IMR-90 (cell line): Measurements from ENCODE around the gene ZNF318. TPM values are rescaled to one million over a fixed set of nuclear protein-coding genes. Genes with fewer than 3 reads are reported as not detected.

Experiments
- ATAC-seq: fragments of 200-7000 bp; cut with Tn5 transposase; 2 replicates; pipeline ENCODE4 v1.9.1; 2020; ENCODE audit warnings: low read depth, mild to moderate bottlenecking, moderate library complexity
- BruUV-seq: library from RNA; stranded (reverse); fragments of 400-500 nt; replicated peaks from 2 replicates; lab custom pipeline; 2021; lab: Mats Ljungman, UMichigan
- CTCF ChIA-PET: fragments of 300-600 bp; formaldehyde crosslinking; extraction: SDS; loops from one replicate; lab custom pipeline; 2021; ENCODE audit warnings: antibody characterized with exemption; lab: Yijun Ruan, JAX
- POLR2A ChIA-PET: fragments of 300-600 bp; sonication (Branson Sonifier 250); formaldehyde crosslinking; loops from one replicate; lab custom pipeline; 2022; ENCODE audit warnings: antibody characterized with exemption; ENCODE audit not compliant: unreplicated experiment; lab: Charles Lee
- DNase-seq: peaks from one replicate; pipeline ENCODE4 v3.0.0; 2013
- H2AFZ ChIP-seq: replicated peaks from 2 replicates; pipeline ENCODE3; 2013; ENCODE audit warnings: low read length, mild to moderate bottlenecking; ENCODE audit not compliant: poor library complexity
- H2AK5ac ChIP-seq: 2 replicates; pipeline ENCODE4 v1.6.1; 2013; ENCODE audit warnings: low read depth, low read length, inconsistent platforms
- H2AK9ac ChIP-seq: replicated peaks from 2 replicates; pipeline ENCODE3; 2013; ENCODE audit warnings: mild to moderate bottlenecking, low read depth, low read length, moderate library complexity; ENCODE audit not compliant: poor library complexity
- H2BK120ac ChIP-seq: 2 replicates; pipeline ENCODE4 v1.6.1; 2013; ENCODE audit warnings: low read depth, low read length, inconsistent platforms
- H2BK15ac ChIP-seq: 3 replicates; pipeline ENCODE4 v1.6.1; 2013; ENCODE audit warnings: low read depth, low read length, inconsistent platforms
- H2BK20ac ChIP-seq: 2 replicates; pipeline ENCODE4 v1.6.1; 2013; ENCODE audit warnings: low read depth, mild to moderate bottlenecking, inconsistent platforms, low read length, moderate library complexity
- H2BK5ac ChIP-seq: 2 replicates; pipeline ENCODE4 v1.6.1; 2013; ENCODE audit warnings: mild to moderate bottlenecking, low read depth, low read length, inconsistent platforms; ENCODE audit not compliant: poor library complexity, severe bottlenecking
- H3K14ac ChIP-seq: replicated peaks from 2 replicates; pipeline ENCODE4 v1.6.1; 2013; ENCODE audit warnings: low read depth, low read length, inconsistent platforms
- H3K18ac ChIP-seq: 2 replicates; pipeline ENCODE4 v1.6.1; 2013; ENCODE audit warnings: low read depth, low read length, control low read depth
- H3K23ac ChIP-seq: 2 replicates; pipeline ENCODE4 v1.6.1; 2013; ENCODE audit warnings: low read depth, low read length, inconsistent platforms
- H3K27ac ChIP-seq: 2 replicates; pipeline ENCODE4 v1.5.1; 2013; ENCODE audit warnings: mild to moderate bottlenecking, control low read depth, low read length; ENCODE audit not compliant: insufficient read depth
- H3K27me3 ChIP-seq: 2 replicates; pipeline ENCODE4 v1.6.1; 2013; ENCODE audit warnings: low read length; ENCODE audit not compliant: control insufficient read depth, insufficient read depth
- H3K36me3 ChIP-seq: 2 replicates; pipeline ENCODE4 v1.6.1; 2013; ENCODE audit warnings: low read length, mixed read lengths; ENCODE audit not compliant: control insufficient read depth, insufficient read depth
- H3K4ac ChIP-seq: 2 replicates; pipeline ENCODE4 v1.6.1; 2013; ENCODE audit warnings: low read depth, low read length, inconsistent platforms
- H3K4me1 ChIP-seq: 2 replicates; pipeline ENCODE4 v1.6.1; 2013; ENCODE audit warnings: low read length, mixed read lengths; ENCODE audit not compliant: control insufficient read depth, insufficient read depth
- H3K4me2 ChIP-seq: 2 replicates; pipeline ENCODE4 v1.6.1; 2013; ENCODE audit warnings: low read depth, mild to moderate bottlenecking, control low read depth, low read length, moderate library complexity
- H3K4me3 ChIP-seq: 2 replicates; pipeline ENCODE4 v1.5.1; 2013; ENCODE audit warnings: low read depth, mild to moderate bottlenecking, control low read depth, low read length, moderate library complexity; ENCODE audit not compliant: insufficient read depth
- H3K56ac ChIP-seq: 2 replicates; pipeline ENCODE4 v1.6.1; 2013; ENCODE audit warnings: low read length, inconsistent platforms; ENCODE audit not compliant: insufficient read depth; ENCODE audit errors: extremely low read depth
- H3K79me1 ChIP-seq, 2 experiments: 2 replicates each; pipeline ENCODE4 v1.6.1; 2013; ENCODE audit warnings: low read length in 2 of 2, inconsistent platforms in 1 of 2, low read depth in 1 of 2
- H3K9ac ChIP-seq: 2 replicates; pipeline ENCODE4 v1.6.1; 2013; ENCODE audit warnings: low read depth, low read length, control low read depth
- H3K9me1 ChIP-seq: 2 replicates; pipeline ENCODE4 v1.6.1; 2013; ENCODE audit warnings: low read length, inconsistent platforms; ENCODE audit not compliant: insufficient read depth
- H3K9me3 ChIP-seq: 2 replicates; pipeline ENCODE4 v1.6.1; 2013; ENCODE audit warnings: low read length; ENCODE audit not compliant: control insufficient read depth, insufficient read depth
- H4K20me1 ChIP-seq: 2 replicates; pipeline ENCODE4 v1.6.1; 2013; ENCODE audit warnings: low read length, inconsistent platforms; ENCODE audit not compliant: insufficient read depth
- H4K5ac ChIP-seq: 2 replicates; pipeline ENCODE4 v1.6.1; 2013; ENCODE audit warnings: mild to moderate bottlenecking, low read depth, low read length, control low read depth
- H4K8ac ChIP-seq, 2 experiments: 2 replicates each; pipeline ENCODE4 v1.6.1; 2013; ENCODE audit warnings: low read depth in 2 of 2, low read length in 2 of 2, control low read depth in 1 of 2, inconsistent platforms in 1 of 2
- H4K91ac ChIP-seq: 2 replicates; pipeline ENCODE4 v1.6.1; 2013; ENCODE audit warnings: low read depth, low read length, inconsistent platforms; ENCODE audit not compliant: insufficient read depth
- CEBPB ChIP-seq: IDR thresholded peaks from 2 replicates; pipeline ENCODE4 v1.6.1; 2012; ENCODE audit warnings: low read depth, low read length, improper control_type of control experiment
- CHD1 ChIP-seq: IDR thresholded peaks from 2 replicates; pipeline ENCODE4 v1.6.1; 2012; ENCODE audit warnings: low read depth, low read length, improper control_type of control experiment
- CTCF ChIP-seq: conservative IDR thresholded peaks from 2 replicates; pipeline ENCODE4 v1.5.1; 2012; ENCODE audit warnings: mild to moderate bottlenecking, low read depth, low read length, improper control_type of control experiment
- FOS ChIP-seq: fragments of 150-350 bp; IDR thresholded peaks from 2 replicates; pipeline ENCODE4 v1.6.1; 2016; ENCODE audit warnings: low read depth, low read length
- MAZ ChIP-seq: IDR thresholded peaks from 2 replicates; pipeline ENCODE4 v1.6.1; 2012; ENCODE audit warnings: low read depth, mild to moderate bottlenecking, low read length, improper control_type of control experiment, moderate library complexity, borderline replicate concordance
- MXI1 ChIP-seq: IDR thresholded peaks from 2 replicates; pipeline ENCODE4 v1.6.1; 2012; ENCODE audit warnings: low read depth, mild to moderate bottlenecking, low read length, moderate library complexity, borderline replicate concordance
- NFE2L2 ChIP-seq: fragments of 150-350 bp; IDR thresholded peaks from 2 replicates; pipeline ENCODE4 v1.6.1; 2016; ENCODE audit warnings: low read depth, mild to moderate bottlenecking, low read length
- POLR2A ChIP-seq: IDR thresholded peaks from 2 replicates; pipeline ENCODE4 v1.6.1; 2012; ENCODE audit warnings: mild to moderate bottlenecking, low read depth, low read length
- RAD21 ChIP-seq: IDR thresholded peaks from 2 replicates; pipeline ENCODE4 v1.6.1; 2012; ENCODE audit warnings: low read length, improper control_type of control experiment
- RCOR1 ChIP-seq: IDR thresholded peaks from 2 replicates; pipeline ENCODE4 v1.6.1; 2012; ENCODE audit warnings: mild to moderate bottlenecking, low read length, improper control_type of control experiment; ENCODE audit not compliant: insufficient replicate concordance
- SMC3 ChIP-seq: fragments of 150-350 bp; IDR thresholded peaks from 2 replicates; pipeline ENCODE4 v1.6.1; 2016; ENCODE audit warnings: low read depth, mild to moderate bottlenecking, antibody characterized with exemption, low read length, moderate library complexity
- WGBS, 2 experiments: methylation state at CpG; one replicate each; pipeline versions ENCODE4 v1.1.5 to v1.1.7; 2013; ENCODE audit warnings: missing lambda C conversion rate in 2 of 2; ENCODE audit not compliant: insufficient read length in 1 of 2; ENCODE audit errors: extremely low coverage in 2 of 2; 5-methylcytosine and 5-hydroxymethylcytosine counted together
- dilution Hi-C: fragments of 300-500 bp; cut with HindIII; formaldehyde crosslinking; loops from one replicate; pipeline ENCODE4 v1.14.3; 2018; ENCODE audit warnings: low sequenced_read_pairs; ENCODE audit not compliant: unreplicated experiment
- in situ Hi-C: fragments of 300-500 bp; cut with MboI; formaldehyde crosslinking; loops from 3 replicates; pipeline ENCODE4 v1.14.3; 2019; ENCODE audit warnings: low sequenced_read_pairs, inconsistent platforms, mixed read lengths
- intact Hi-C: fragments of 100-400 bp; cut with micrococcal nuclease; formaldehyde crosslinking; loops from 2 replicates; pipeline ENCODE4 v1.10.0; 2022
- polyA plus RNA-seq, 3 experiments: library from polyadenylated mRNA; depleted of rRNA; stranded (reverse); fragments of >200 nt; gene quantifications; 2 replicates each; pipeline ENCODE4 v1.2.3, GENCODE V29; 2012; ENCODE audit warnings: low replicate concordance in 1 of 3
- total RNA-seq: library from RNA; depleted of rRNA; stranded (reverse); fragments of >200 nt; gene quantifications from 2 replicates; pipeline ENCODE4 v1.2.3, GENCODE V29; 2012
- TF ChIP-seq, protein P1 (sequence below): fragments of 150-350 bp; IDR thresholded peaks from 2 replicates; pipeline ENCODE4 v1.6.1; 2017; ENCODE audit warnings: mild to moderate bottlenecking, antibody characterized with exemption, low read length, low read depth
- TF ChIP-seq, protein P2 (sequence below): fragments of 150-350 bp; IDR thresholded peaks from 2 replicates; pipeline ENCODE4 v1.6.1; 2016; ENCODE audit warnings: low read depth, mild to moderate bottlenecking, low read length, moderate library complexity, borderline replicate concordance

Gene ZNF318
- total and polyA plus RNA-seq, 2 of the 4 experiments (the other 2 are of a cell fraction), result 5.7 to 6.6 TPM

- Histone ChIP-seq H4K5ac (no peak overlapping the region), H3K56ac (no peak overlapping the region), H4K91ac (no peak overlapping the region), H2AFZ (no peak overlapping the region), H3K18ac (no peak overlapping the region), H3K23ac (no peak overlapping the region), H3K9me1 (no peaks in the 10 kb centered on the region), H4K8ac (no peak overlapping the region), H3K9ac (no peak overlapping the region), H3K4me2 (no peak overlapping the region), H2BK15ac (no peak overlapping the region), H3K79me1 (no peaks in the 10 kb centered on the region), H3K4me1 (no peaks in the 10 kb centered on the region), H3K9me3 (no peaks in the 10 kb centered on the region; the same call in 1 of the 2 replicates), H2AK5ac (no peak overlapping the region), H3K36me3 (no peaks in the 10 kb centered on the region), H3K27ac (no peak overlapping the region), H3K14ac (no peak overlapping the region), H3K4me3 (no peak overlapping the region), H3K4ac (no peak overlapping the region), H4K20me1 (no peaks in the 10 kb centered on the region), H2AK9ac (no peak overlapping the region), H2BK20ac (no peak overlapping the region), H2BK120ac (no peak overlapping the region), H2BK5ac (no peak overlapping the region), H3K27me3 (peaks cover 28% of the 10 kb centered on the region)
- WGBS, 2 experiments, result no CpG with 5 or more reads among the region's 4 CpGs
- intact Hi-C loops, result no loop called here
- BruUV-seq, result no TSS peak
- no peak for DNase-seq
- ChIA-PET CTCF (interaction anchor here (0.7 kb wide), 1 partner anchor 520 kb away, joined by 3 read pairs; no protein-coding TSS in a partner anchor), POLR2A (interaction anchor here (0.6 kb wide), 1 partner anchor 10 kb away, joined by 11 read pairs; the partner anchor contains the start of gene ABCC10)
- dilution Hi-C loops, result no loop called here
- no peak for ATAC-seq
- in situ Hi-C loops, result no loop called here
- TF ChIP-seq, protein P1, sequence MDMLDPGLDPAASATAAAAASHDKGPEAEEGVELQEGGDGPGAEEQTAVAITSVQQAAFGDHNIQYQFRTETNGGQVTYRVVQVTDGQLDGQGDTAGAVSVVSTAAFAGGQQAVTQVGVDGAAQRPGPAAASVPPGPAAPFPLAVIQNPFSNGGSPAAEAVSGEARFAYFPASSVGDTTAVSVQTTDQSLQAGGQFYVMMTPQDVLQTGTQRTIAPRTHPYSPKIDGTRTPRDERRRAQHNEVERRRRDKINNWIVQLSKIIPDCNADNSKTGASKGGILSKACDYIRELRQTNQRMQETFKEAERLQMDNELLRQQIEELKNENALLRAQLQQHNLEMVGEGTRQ, result no peak
- TF ChIP-seq CHD1 (no peak), NFE2L2 (no peak), MXI1 (no peak), FOS (no peak), CTCF (no peak), POLR2A (no peak), MAZ (no peak), CEBPB (no peak), RAD21 (no peak), SMC3 (no peak), RCOR1 (no peak)
- TF ChIP-seq, protein P2, sequence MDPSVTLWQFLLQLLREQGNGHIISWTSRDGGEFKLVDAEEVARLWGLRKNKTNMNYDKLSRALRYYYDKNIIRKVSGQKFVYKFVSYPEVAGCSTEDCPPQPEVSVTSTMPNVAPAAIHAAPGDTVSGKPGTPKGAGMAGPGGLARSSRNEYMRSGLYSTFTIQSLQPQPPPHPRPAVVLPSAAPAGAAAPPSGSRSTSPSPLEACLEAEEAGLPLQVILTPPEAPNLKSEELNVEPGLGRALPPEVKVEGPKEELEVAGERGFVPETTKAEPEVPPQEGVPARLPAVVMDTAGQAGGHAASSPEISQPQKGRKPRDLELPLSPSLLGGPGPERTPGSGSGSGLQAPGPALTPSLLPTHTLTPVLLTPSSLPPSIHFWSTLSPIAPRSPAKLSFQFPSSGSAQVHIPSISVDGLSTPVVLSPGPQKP, result no peak
Measured at GRCh38 chr6:43416935-43417334, 47.5 kb upstream of the ZNF318 start.
